CD4-positive, alpha-beta memory T cell (primary cell): Measurements from ENCODE around the gene IL1RL1. TPM values are rescaled to one million over a fixed set of nuclear protein-coding genes. Genes with fewer than 3 reads are reported as not detected.

Source experiments
- CTCF ChIA-PET: fragments of 350-600 bp; sonication (Branson Sonifier 250); formaldehyde crosslinking; loops from one replicate; lab custom pipeline; 2021; ENCODE audit warnings: inconsistent platforms; ENCODE audit not compliant: partially characterized antibody; lab: Charles Lee
- POLR2A ChIA-PET: fragments of 350-600 bp; sonication (Branson Sonifier 250); formaldehyde crosslinking; loops from one replicate; lab custom pipeline; 2021; ENCODE audit not compliant: partially characterized antibody; lab: Charles Lee
- DNase-seq, 5 donors: peaks; one replicate each; pipeline versions ENCODE4 v3.0.0 to v3.0.0-alpha.2; 2020 to 2022; ENCODE audit warnings: mixed read lengths in 1 of 5
- H3K27ac ChIP-seq: one replicate; pipeline ENCODE4 v1.7.0; 2013; ENCODE audit warnings: low read depth, low read length
- H3K27me3 ChIP-seq: 2 replicates; pipeline ENCODE4 v1.7.0; 2013; ENCODE audit warnings: mild to moderate bottlenecking, low read length, moderate library complexity; ENCODE audit not compliant: insufficient read depth
- H3K36me3 ChIP-seq: 2 replicates; pipeline ENCODE4 v1.7.0; 2013; ENCODE audit warnings: mild to moderate bottlenecking, low read length, moderate library complexity; ENCODE audit not compliant: insufficient read depth
- H3K4me1 ChIP-seq: 2 replicates; pipeline ENCODE4 v1.7.0; 2013; ENCODE audit warnings: mild to moderate bottlenecking, low read length, moderate library complexity; ENCODE audit not compliant: insufficient read depth
- H3K4me3 ChIP-seq, 2 donors: one replicate each; pipeline ENCODE4 v1.7.0; 2013; ENCODE audit warnings: low read length in 2 of 2, mild to moderate bottlenecking in 1 of 2
- H3K9me3 ChIP-seq, 2 donors: one replicate each; pipeline ENCODE4 v1.7.0; 2013; ENCODE audit warnings: low read length in 2 of 2, control low read depth in 1 of 2; ENCODE audit not compliant: control insufficient read depth in 1 of 2
- H3K27ac Mint-ChIP-seq, 7 donors: one replicate each; pipeline ENCODE4 v1.8.0; 2020 to 2021; ENCODE audit warnings: mixed read lengths in 7 of 7, mild to moderate bottlenecking in 6 of 7, inconsistent platforms in 3 of 7, moderate library complexity in 3 of 7
- H3K27me3 Mint-ChIP-seq, 2 donors: one replicate each; pipeline ENCODE4 v1.8.0; 2020 to 2021; ENCODE audit warnings: mixed read lengths in 2 of 2
- H3K36me3 Mint-ChIP-seq, 2 donors: one replicate each; pipeline ENCODE4 v1.8.0; 2020 to 2021; ENCODE audit warnings: mixed read lengths in 2 of 2, inconsistent platforms in 1 of 2, mild to moderate bottlenecking in 1 of 2
- H3K4me1 Mint-ChIP-seq, 4 donors: one replicate each; pipeline ENCODE4 v1.8.0; 2020 to 2021; ENCODE audit warnings: mixed read lengths in 4 of 4, mild to moderate bottlenecking in 1 of 4
- H3K4me3 Mint-ChIP-seq, 8 donors: one replicate each; pipeline ENCODE4 v1.8.0; 2020 to 2021; ENCODE audit warnings: mixed read lengths in 8 of 8, mild to moderate bottlenecking in 7 of 8, moderate library complexity in 6 of 8, inconsistent platforms in 3 of 8
- H3K9me3 Mint-ChIP-seq, 8 donors: one replicate each; pipeline ENCODE4 v1.8.0; 2020 to 2021; ENCODE audit warnings: mixed read lengths in 8 of 8, mild to moderate bottlenecking in 5 of 8, inconsistent platforms in 3 of 8, moderate library complexity in 1 of 8
- intact Hi-C: fragments of 100-400 bp; cut with micrococcal nuclease; formaldehyde crosslinking; loops from one replicate; pipeline ENCODE4 v1.15.1; 2023
- polyA plus RNA-seq, 2 donors: library from polyadenylated mRNA; unstranded; fragments of 300-500 nt; fragmentation: Illumina TruSeq; gene quantifications; one replicate each; pipeline ENCODE4 v1.2.3, GENCODE V29; 2021
- total RNA-seq, 2 experiments: library from RNA; stranded (reverse); gene quantifications; one replicate each; pipeline ENCODE4 v1.2.3, GENCODE V29; 2021

Gene IL1RL1
- total and polyA plus RNA-seq, 4 experiments from 2014 or later = 0.26 to 0.33 (median 0.29) TPM; not detected in 1

- POLR2A ChIA-PET = no interaction called here
- Mint-ChIP-seq H3K36me3 (no peaks in the 10 kb centered on the region), H3K27ac (no peak overlapping the region)
Measured at GRCh38 chr2:102350137-102350793, 38.9 kb downstream of the IL1RL1 start.

GRCh38 chr2:102355526-102356380 lies 44.4 kb downstream of the IL1RL1 start, which contains the start of gene IL18R1:
Gene IL18R1 (plus strand): TSS chr2:102355796. CDS start chr2:102362661, 6,865 bp downstream.
- CTCF ChIA-PET = interaction anchor here (0.7 to 6.3 kb wide), 24 partner anchors 10 to 341 kb away, joined by 3 to 71 read pairs (median 4); no protein-coding TSS in a partner anchor
- peaks cover 30 to 46% (median 38%) of the 10 kb centered on the region in 4 donors for H3K4me1 Mint-ChIP-seq
- H3K36me3 Mint-ChIP-seq = peaks cover 0 to 8% of the 10 kb centered on the region in 2 donors
- H3K4me3 Mint-ChIP-seq = peak within 1 kb of the TSS; percentile 94 to 99 (median 98)
- H3K27me3 Mint-ChIP-seq = no peaks in the 10 kb centered on the region
- peaks cover 46% of the 10 kb centered on the region for H3K4me1 ChIP-seq
- DNase-seq = peak; percentile 63 to 72 (median 67)
- H3K36me3 ChIP-seq = no peaks in the 10 kb centered on the region
- peak within 1 kb of the TSS; percentile 85 for H3K27ac ChIP-seq
- H3K4me3 ChIP-seq = peak within 1 kb of the TSS; percentile 80 to 81
- intact Hi-C loops = loop anchor here (1.0 to 10.0 kb wide), 8 partner anchors 12 to 653 kb away; no protein-coding TSS in a partner anchor
- POLR2A ChIA-PET = interaction anchor here (0.6 to 4.7 kb wide), 9 partner anchors 12 to 1754 kb away, joined by 3 to 27 read pairs (median 3); partner anchors contain the start of gene IL18RAP
- no peaks in the 10 kb centered on the region for H3K27me3 ChIP-seq
- H3K9me3 Mint-ChIP-seq = no peaks in the 10 kb centered on the region
- H3K27ac Mint-ChIP-seq = peak within 1 kb of the TSS; percentile 93 to 98 (median 96)
- no peaks in the 10 kb centered on the region for H3K9me3 ChIP-seq

More at GRCh38 chr2:102350137-102350793, 38.9 kb downstream of the IL1RL1 start:
- Histone ChIP-seq H3K9me3 (no peaks in the 10 kb centered on the region), H3K36me3 (no peaks in the 10 kb centered on the region), H3K27me3 (no peaks in the 10 kb centered on the region), H3K4me1 (peaks cover 5% of the 10 kb centered on the region), H3K4me3 (no peak overlapping the region), H3K27ac (no peak overlapping the region)
- CTCF ChIA-PET = interaction anchor here (1.2 to 2.3 kb wide), 3 partner anchors 93 to 101 kb away, joined by 3 to 5 read pairs (median 3); no protein-coding TSS in a partner anchor
- no peaks in the 10 kb centered on the region for H3K9me3 Mint-ChIP-seq
- H3K4me1 Mint-ChIP-seq = peaks cover 0 to under 1% (median under 1%) of the 10 kb centered on the region in 4 donors
- no peaks in the 10 kb centered on the region for H3K27me3 Mint-ChIP-seq
- DNase-seq = peak in 1 of 5 donors; percentile 39
- H3K4me3 Mint-ChIP-seq = no peak overlapping the region
- intact Hi-C loops = loop anchor here (10.0 kb wide), 1 partner anchor 265 kb away; no protein-coding TSS in a partner anchor

GRCh38 chr2:102356381-102356712 lies 45.0 kb downstream of the IL1RL1 start:
- Histone ChIP-seq H3K27me3 (no peaks in the 10 kb centered on the region), H3K4me3 (peak overlapping the region; percentile 80 to 81), H3K4me1 (peaks cover 52% of the 10 kb centered on the region), H3K36me3 (no peaks in the 10 kb centered on the region), H3K9me3 (no peaks in the 10 kb centered on the region), H3K27ac (peak overlapping the region; percentile 85)
- Mint-ChIP-seq H3K9me3 (no peaks in the 10 kb centered on the region), H3K27ac (peak overlapping the region; percentile 93 to 98 (median 96)), H3K4me3 (peak overlapping the region; percentile 94 to 99 (median 98)), H3K36me3 (peaks cover 0 to 12% of the 10 kb centered on the region in 2 donors), H3K4me1 (peaks cover 32 to 52% (median 42%) of the 10 kb centered on the region in 4 donors), H3K27me3 (no peaks in the 10 kb centered on the region)
- POLR2A ChIA-PET = interaction anchor here (0.6 to 4.7 kb wide), 9 partner anchors 12 to 1754 kb away, joined by 3 to 27 read pairs (median 3); partner anchors contain the start of gene IL18RAP
- DNase-seq = no peak
- CTCF ChIA-PET = interaction anchor here (0.7 to 6.3 kb wide), 24 partner anchors 9 to 342 kb away, joined by 3 to 71 read pairs (median 4); no protein-coding TSS in a partner anchor
- intact Hi-C loops = loop anchor here (1.0 to 10.0 kb wide), 5 partner anchors 11 to 654 kb away; no protein-coding TSS in a partner anchor

DNA sequence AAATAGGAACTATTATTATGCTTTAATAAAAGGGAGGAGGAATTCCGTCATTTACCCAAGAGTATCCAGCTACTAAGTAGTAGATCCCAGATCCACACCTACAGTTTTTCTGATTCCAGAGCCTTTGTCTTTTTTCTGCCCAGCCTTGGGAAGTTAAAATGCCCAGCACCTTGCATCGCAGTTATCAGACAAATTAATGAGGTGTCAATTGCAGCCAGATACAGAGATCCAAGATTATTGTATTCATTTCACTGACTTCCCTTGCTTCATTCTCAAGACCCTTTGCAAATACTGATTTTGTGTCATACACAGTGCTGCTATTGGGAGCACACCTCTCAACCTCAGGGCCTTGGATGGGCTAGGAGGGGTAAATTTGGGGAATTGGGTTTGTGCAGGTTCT lies 45.4 kb downstream of the IL1RL1 start:
- H3K4me3 Mint-ChIP-seq = peak overlapping the region; percentile 94 to 99 (median 98)
- peak overlapping the region; percentile 85 for H3K27ac ChIP-seq
- no peaks in the 10 kb centered on the region for H3K36me3 ChIP-seq
- peaks cover 34 to 56% (median 46%) of the 10 kb centered on the region in 4 donors for H3K4me1 Mint-ChIP-seq
- H3K27me3 Mint-ChIP-seq = no peaks in the 10 kb centered on the region
- no peaks in the 10 kb centered on the region for H3K9me3 ChIP-seq
- intact Hi-C loops = loop anchor here (1.0 to 10.0 kb wide), 5 partner anchors 11 to 654 kb away; no protein-coding TSS in a partner anchor
- H3K27me3 ChIP-seq = no peaks in the 10 kb centered on the region
- ChIA-PET CTCF (interaction anchor here (0.9 to 6.3 kb wide), 21 partner anchors 9 to 336 kb away, joined by 3 to 71 read pairs (median 4); no protein-coding TSS in a partner anchor), POLR2A (interaction anchor here (0.6 to 4.7 kb wide), 5 partner anchors 11 to 1755 kb away, joined by 3 to 27 read pairs (median 3); no protein-coding TSS in a partner anchor)
- H3K4me3 ChIP-seq = peak overlapping the region; percentile 80 to 81
- peaks cover 53% of the 10 kb centered on the region for H3K4me1 ChIP-seq
- no peak for DNase-seq
- H3K36me3 Mint-ChIP-seq = peaks cover 3 to 16% of the 10 kb centered on the region in 2 donors
- H3K27ac Mint-ChIP-seq = peak overlapping the region; percentile 93 to 98 (median 96)
- H3K9me3 Mint-ChIP-seq = no peaks in the 10 kb centered on the region

DNA sequence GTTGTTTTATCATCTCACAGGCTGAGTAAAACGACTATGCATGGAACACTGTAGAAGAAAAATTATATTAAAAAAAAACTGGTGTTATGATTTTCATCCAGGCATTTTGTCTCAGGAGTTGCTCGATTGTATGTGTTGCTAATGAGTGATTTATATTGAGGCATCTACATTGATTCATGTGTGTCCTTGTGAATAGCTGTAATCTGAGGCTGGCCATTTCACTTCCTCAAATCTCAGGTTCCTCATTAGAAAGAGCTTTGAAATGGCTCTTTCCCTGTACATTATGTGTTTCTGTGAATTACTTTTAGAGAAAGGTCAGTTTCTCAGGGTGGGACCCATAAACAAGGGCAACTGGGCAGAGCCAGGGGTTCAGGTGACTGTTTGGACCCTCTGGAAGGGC lies 46.6 kb downstream of the IL1RL1 start:
- no peaks in the 10 kb centered on the region for H3K9me3 ChIP-seq
- CTCF ChIA-PET = interaction anchor here (0.8 to 6.3 kb wide), 11 partner anchors 10 to 118 kb away, joined by 3 to 71 read pairs (median 5); no protein-coding TSS in a partner anchor
- Mint-ChIP-seq H3K36me3 (peaks cover 12 to 23% of the 10 kb centered on the region in 2 donors), H3K9me3 (peaks cover 0 to 3% (median 0%) of the 10 kb centered on the region in 8 donors), H3K27ac (peak overlapping the region in 6 of 7 donors; percentile 59 to 97 (median 91)), H3K4me1 (peaks cover 36 to 58% (median 51%) of the 10 kb centered on the region in 4 donors), H3K4me3 (peak overlapping the region; percentile 74 to 99 (median 96)), H3K27me3 (no peaks in the 10 kb centered on the region)
- H3K27me3 ChIP-seq = no peaks in the 10 kb centered on the region
- H3K4me3 ChIP-seq = peak overlapping the region in 1 of 2 donors; percentile 8
- POLR2A ChIA-PET = interaction anchor here (1.1 to 4.7 kb wide), 5 partner anchors 10 to 85 kb away, joined by 3 to 27 read pairs (median 6); no protein-coding TSS in a partner anchor
- H3K36me3 ChIP-seq = no peaks in the 10 kb centered on the region
- DNase-seq = no peak
- peaks cover 53% of the 10 kb centered on the region for H3K4me1 ChIP-seq
- H3K27ac ChIP-seq = no peak overlapping the region
- intact Hi-C loops = loop anchor here (1.0 to 10.0 kb wide), 6 partner anchors 34 to 656 kb away; no protein-coding TSS in a partner anchor

- no peak overlapping the region for H3K27ac ChIP-seq
- peak overlapping the region in 1 of 2 donors; percentile 8 for H3K4me3 ChIP-seq
- CTCF ChIA-PET = interaction anchor here (1.1 to 6.3 kb wide), 11 partner anchors 10 to 119 kb away, joined by 3 to 71 read pairs (median 5); no protein-coding TSS in a partner anchor
- no peak for DNase-seq
- Mint-ChIP-seq H3K4me3 (peak overlapping the region in 7 of 8 donors; percentile 77 to 99 (median 95)), H3K36me3 (peaks cover 17 to 29% of the 10 kb centered on the region in 2 donors), H3K27me3 (no peaks in the 10 kb centered on the region), H3K4me1 (peaks cover 36 to 61% (median 54%) of the 10 kb centered on the region in 4 donors), H3K9me3 (peaks cover 0 to 3% (median 0%) of the 10 kb centered on the region in 8 donors), H3K27ac (peak overlapping the region in 4 of 7 donors; percentile 53 to 95 (median 78))
- no peaks in the 10 kb centered on the region for H3K36me3 ChIP-seq
- peaks cover 53% of the 10 kb centered on the region for H3K4me1 ChIP-seq
- intact Hi-C loops = loop anchor here (1.0 to 10.0 kb wide), 6 partner anchors 34 to 656 kb away; no protein-coding TSS in a partner anchor
- POLR2A ChIA-PET = interaction anchor here (1.5 to 4.7 kb wide), 5 partner anchors 10 to 107 kb away, joined by 4 to 27 read pairs (median 6); no protein-coding TSS in a partner anchor
- H3K9me3 ChIP-seq = no peaks in the 10 kb centered on the region
- H3K27me3 ChIP-seq = no peaks in the 10 kb centered on the region
Measured at GRCh38 chr2:102358496-102358895, 47.1 kb downstream of the IL1RL1 start.
